Endothelial cell of umbilical vein (primary cell): ENCODE measurements around the gene MON1A. TPM values are rescaled to one million over a fixed set of nuclear protein-coding genes. Genes with fewer than 3 reads are reported as not detected.

ENCODE experiments used
- BruUV-seq: library from RNA; stranded (reverse); fragments of 400-500 nt; replicated peaks from 2 replicates; lab custom pipeline; 2021; lab: Mats Ljungman, UMichigan
- CTCF ChIA-PET: fragments of 300-600, 350-600 bp; sonication (Branson Sonifier 250); formaldehyde crosslinking; loops from one replicate; lab custom pipeline; 2021; ENCODE audit warnings: antibody characterized with exemption, inconsistent platforms; lab: Charles Lee
- POLR2A ChIA-PET: fragments of 300-600, 350-600 bp; sonication (Branson Sonifier 250); formaldehyde crosslinking; loops from one replicate; lab custom pipeline; 2021; ENCODE audit warnings: antibody characterized with exemption, inconsistent platforms; lab: Charles Lee
- DNase-seq: peaks from one replicate; pipeline ENCODE4 v3.0.0-alpha.2; 2011; ENCODE audit warnings: low read depth, low spot score
- FAIRE-seq: peaks from 2 replicates; lab custom pipeline; 2011; peaks lifted over from hg19 to GRCh38; lab: Jason Lieb, UNC
- H2AFZ ChIP-seq: 2 replicates; pipeline ENCODE4 v1.6.0; 2012; ENCODE audit warnings: low read depth, low read length, control low read depth, inconsistent platforms
- H3K27ac ChIP-seq: 2 replicates; pipeline ENCODE4 v1.5.1; 2011; ENCODE audit warnings: low read depth, mild to moderate bottlenecking, control low read depth, low read length, moderate library complexity; ENCODE audit not compliant: insufficient read depth
- H3K27me3 ChIP-seq, 2 experiments: 2 replicates each; pipeline versions ENCODE4 v1.6.0 to v1.6.1; 2011; ENCODE audit warnings: low read length in 2 of 2, mixed read lengths in 1 of 2; ENCODE audit not compliant: control insufficient read depth in 2 of 2, insufficient read depth in 2 of 2
- H3K36me3 ChIP-seq, 2 experiments: 2 replicates in 1 of 2; 3 replicates in 1 of 2; pipeline ENCODE4 v1.5.1; 2011; ENCODE audit warnings: low read length in 2 of 2, mild to moderate bottlenecking in 1 of 2, moderate library complexity in 1 of 2; ENCODE audit not compliant: control insufficient read depth in 2 of 2, insufficient read depth in 2 of 2; ENCODE audit errors: extremely low read depth in 1 of 2
- H3K4me1 ChIP-seq: 3 replicates; pipeline ENCODE4 v1.5.1; 2011; ENCODE audit warnings: mild to moderate bottlenecking, low read length; ENCODE audit not compliant: control insufficient read depth, insufficient read depth; ENCODE audit errors: extremely low read depth
- H3K4me2 ChIP-seq: 2 replicates; pipeline ENCODE4 v1.6.1; 2011; ENCODE audit warnings: low read length, control low read depth, mixed read lengths; ENCODE audit not compliant: insufficient read depth
- H3K4me3 ChIP-seq, 3 experiments: fragments of 200-600 bp in 1 of 3; sonication (generic), shearing (Covaris generic) in 1 of 3; replicated peaks in 1 of 3; 2 replicates each; pipeline ENCODE4 v1.5.1; 2011 to 2016; ENCODE audit warnings: control low read depth in 3 of 3, low read length in 3 of 3, mild to moderate bottlenecking in 2 of 3, inconsistent platforms in 1 of 3, low read depth in 1 of 3, moderate library complexity in 1 of 3; ENCODE audit not compliant: insufficient read depth in 1 of 3
- H3K79me2 ChIP-seq: 2 replicates; pipeline ENCODE4 v1.6.0; 2012; ENCODE audit warnings: low read length, inconsistent platforms; ENCODE audit not compliant: control insufficient read depth, insufficient read depth
- H3K9ac ChIP-seq: replicated peaks from 2 replicates; pipeline ENCODE3; 2011; ENCODE audit warnings: low read length, control low read depth; ENCODE audit not compliant: insufficient read depth; ENCODE audit errors: extremely low read depth
- H3K9me1 ChIP-seq: replicated peaks from 3 replicates; pipeline ENCODE4 v1.6.0; 2011; ENCODE audit warnings: mild to moderate bottlenecking, low read length; ENCODE audit not compliant: control insufficient read depth, insufficient read depth; ENCODE audit errors: extremely low read depth
- H3K9me3 ChIP-seq: replicated peaks from 2 replicates; pipeline ENCODE4 v1.5.1; 2012; ENCODE audit warnings: low read length, inconsistent platforms; ENCODE audit not compliant: control insufficient read depth, insufficient read depth
- H4K20me1 ChIP-seq: replicated peaks from 2 replicates; pipeline ENCODE3; 2011; ENCODE audit warnings: mild to moderate bottlenecking, low read length; ENCODE audit not compliant: control insufficient read depth, insufficient read depth; ENCODE audit errors: extremely low read depth
- EZH2 ChIP-seq: IDR thresholded peaks from 2 replicates; pipeline ENCODE4 v1.6.1; 2012; ENCODE audit warnings: borderline replicate concordance, low read depth, mild to moderate bottlenecking, moderate library complexity, low read length, inconsistent platforms; ENCODE audit not compliant: severe bottlenecking
- FOS ChIP-seq: IDR thresholded peaks from 2 replicates; pipeline ENCODE4 v1.6.1; 2011; ENCODE audit warnings: mild to moderate bottlenecking, low read length, moderate library complexity, borderline replicate concordance; ENCODE audit not compliant: insufficient read depth
- GATA2 ChIP-seq: IDR thresholded peaks from 2 replicates; pipeline ENCODE4 v1.7.0; 2011; ENCODE audit warnings: low read depth, mild to moderate bottlenecking, moderate library complexity, mixed read lengths, low read length; ENCODE audit not compliant: insufficient read length, insufficient read depth
- MYC ChIP-seq: IDR thresholded peaks from one replicate; pipeline ENCODE4 v1.6.1; 2011; ENCODE audit warnings: mild to moderate bottlenecking, low read depth, low read length
- POLR2A ChIP-seq: IDR thresholded peaks from 2 replicates; pipeline ENCODE4 v1.6.1; 2012; ENCODE audit warnings: low read depth, mild to moderate bottlenecking, control low read depth, low read length
- POLR2AphosphoS5 ChIP-seq: IDR thresholded peaks from 2 replicates; pipeline ENCODE4 v1.6.1; 2012; ENCODE audit warnings: low read depth, mild to moderate bottlenecking, control low read depth, low read length, moderate library complexity; ENCODE audit not compliant: insufficient read depth
- dilution Hi-C: fragments of 300-500 bp; cut with MboI; formaldehyde crosslinking; loops from one replicate; pipeline ENCODE4 v1.15.0; 2019; ENCODE audit warnings: low sequenced_read_pairs; ENCODE audit not compliant: extremely low pct_ligation_motif_present
- intact Hi-C: fragments of 100-400 bp; cut with micrococcal nuclease; formaldehyde crosslinking; loops from one replicate; pipeline ENCODE4 v1.10.0; 2022
- polyA plus RNA-seq, 4 experiments: library from polyadenylated mRNA; depleted of rRNA in 3 of 4; stranded (reverse) in 3 of 4; unstranded in 1 of 4; fragments of >200 nt; gene quantifications; 2 replicates each; pipeline versions ENCODE4 v1.2.1 to v1.2.3, GENCODE V29; 2011 to 2012; ENCODE audit warnings: missing spikeins in 1 of 4
- total RNA-seq: library from RNA; stranded (reverse); gene quantifications from 2 replicates; pipeline ENCODE4 v1.2.3, GENCODE V29; 2021
- TF ChIP-seq, protein P1 (sequence below), 2 donors: IDR thresholded peaks; 1 replicate in 1 of 2; 2 replicates in 1 of 2; pipeline ENCODE4 v1.5.1; 2011; ENCODE audit warnings: low read length in 2 of 2, mild to moderate bottlenecking in 2 of 2, moderate library complexity in 2 of 2, control low read depth in 1 of 2, inconsistent platforms in 1 of 2, low read depth in 1 of 2; ENCODE audit not compliant: insufficient read depth in 1 of 2; ENCODE audit errors: extremely low read depth in 1 of 2
- TF ChIP-seq, protein P2 (sequence below): IDR thresholded peaks from 2 replicates; pipeline ENCODE4 v1.6.1; 2011; ENCODE audit not compliant: insufficient read depth, insufficient read length

MON1A gene
- total and polyA plus RNA-seq, 2 donors (not counting 3 experiments of a cell fraction or from before 2014, with no cell fraction given): 17.5 to 31.1 TPM

DNA sequence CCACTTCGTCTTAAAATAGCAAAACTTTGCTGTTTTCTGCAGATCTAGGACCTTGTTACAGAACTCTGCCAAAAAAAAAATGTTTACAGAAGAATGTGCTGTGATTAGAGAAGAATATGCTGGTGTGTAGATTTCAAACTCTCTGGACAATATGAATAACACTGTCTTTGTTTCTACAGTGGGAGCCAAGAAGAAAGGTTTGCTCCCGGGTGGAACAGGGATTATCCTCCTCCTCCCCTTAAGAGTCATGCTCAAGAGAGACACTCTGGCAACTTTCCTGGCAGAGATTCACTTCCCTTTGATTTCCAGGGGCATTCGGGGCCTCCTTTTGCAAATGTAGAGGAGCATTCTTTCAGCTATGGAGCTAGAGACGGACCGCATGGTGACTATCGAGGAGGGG is 37.7 kb upstream of the MON1A start:
- H3K9ac ChIP-seq: no peak overlapping the region
- DNase-seq: no peak
- ChIA-PET POLR2A (no interaction called here), CTCF (no interaction called here)
- H3K4me1 ChIP-seq: no peaks in the 10 kb centered on the region
- no peak overlapping the region for H2AFZ ChIP-seq
- peaks cover 2% of the 10 kb centered on the region for H4K20me1 ChIP-seq
- H3K27me3 ChIP-seq: no peaks in the 10 kb centered on the region
- H3K79me2 ChIP-seq: peaks cover 29% of the 10 kb centered on the region
- no peak overlapping the region for H3K4me3 ChIP-seq
- BruUV-seq: no TSS peak
- no peaks in the 10 kb centered on the region for H3K9me1 ChIP-seq
- no peak overlapping the region for H3K27ac ChIP-seq
- FAIRE-seq: no peak
- H3K36me3 ChIP-seq: peaks cover 0 to 5% of the 10 kb centered on the region in 2 experiments
- dilution Hi-C loops: no loop called here
- TF ChIP-seq EZH2 (no peak), FOS (no peak), POLR2A (no peak), MYC (no peak), GATA2 (no peak), POLR2AphosphoS5 (no peak)
- TF ChIP-seq, protein P1, sequence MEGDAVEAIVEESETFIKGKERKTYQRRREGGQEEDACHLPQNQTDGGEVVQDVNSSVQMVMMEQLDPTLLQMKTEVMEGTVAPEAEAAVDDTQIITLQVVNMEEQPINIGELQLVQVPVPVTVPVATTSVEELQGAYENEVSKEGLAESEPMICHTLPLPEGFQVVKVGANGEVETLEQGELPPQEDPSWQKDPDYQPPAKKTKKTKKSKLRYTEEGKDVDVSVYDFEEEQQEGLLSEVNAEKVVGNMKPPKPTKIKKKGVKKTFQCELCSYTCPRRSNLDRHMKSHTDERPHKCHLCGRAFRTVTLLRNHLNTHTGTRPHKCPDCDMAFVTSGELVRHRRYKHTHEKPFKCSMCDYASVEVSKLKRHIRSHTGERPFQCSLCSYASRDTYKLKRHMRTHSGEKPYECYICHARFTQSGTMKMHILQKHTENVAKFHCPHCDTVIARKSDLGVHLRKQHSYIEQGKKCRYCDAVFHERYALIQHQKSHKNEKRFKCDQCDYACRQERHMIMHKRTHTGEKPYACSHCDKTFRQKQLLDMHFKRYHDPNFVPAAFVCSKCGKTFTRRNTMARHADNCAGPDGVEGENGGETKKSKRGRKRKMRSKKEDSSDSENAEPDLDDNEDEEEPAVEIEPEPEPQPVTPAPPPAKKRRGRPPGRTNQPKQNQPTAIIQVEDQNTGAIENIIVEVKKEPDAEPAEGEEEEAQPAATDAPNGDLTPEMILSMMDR (IDR thresholded peaks at IDR 0.05; ENCODE audit: extremely low read depth in 1 of 2, insufficient read depth in 1 of 2, low read depth in 1 of 2, low read length in 2 of 2): no peak
- TF ChIP-seq, protein P2, sequence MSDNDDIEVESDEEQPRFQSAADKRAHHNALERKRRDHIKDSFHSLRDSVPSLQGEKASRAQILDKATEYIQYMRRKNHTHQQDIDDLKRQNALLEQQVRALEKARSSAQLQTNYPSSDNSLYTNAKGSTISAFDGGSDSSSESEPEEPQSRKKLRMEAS: no peak
- H3K4me2 ChIP-seq: no peak overlapping the region
- H3K9me3 ChIP-seq: no peaks in the 10 kb centered on the region
- intact Hi-C loops: no loop called here
